GM13976 (cell line): ENCODE measurements around the gene TRPC4.

Experiments used
- DNase-seq: peaks from one replicate; pipeline ENCODE4 v3.0.0; 2012; ENCODE audit warnings: low spot score
- CTCF ChIP-seq: IDR thresholded peaks from 2 replicates; pipeline ENCODE4 v1.5.1; 2012; ENCODE audit warnings: borderline replicate concordance, mild to moderate bottlenecking; ENCODE audit not compliant: insufficient read depth; ENCODE audit errors: extremely low read depth, missing control alignments, control extremely low read depth
- in situ Hi-C: fragments of 300-500 bp; cut with MboI; formaldehyde crosslinking; loops from one replicate; pipeline ENCODE4 v1.12.0; 2022; ENCODE audit warnings: low sequenced_read_pairs, mixed read lengths, inconsistent platforms; ENCODE audit not compliant: unreplicated experiment

The TRPC4 gene

GRCh38 chr13:37682496-37682895 lies 187.1 kb downstream of the TRPC4 start:
- no peak for TF ChIP-seq CTCF
- in situ Hi-C loops = no loop called here
- no peak for DNase-seq

GRCh38 chr13:37681281-37682032 lies 188.1 kb downstream of the TRPC4 start:
- TF ChIP-seq CTCF = no peak
- no peak for DNase-seq
- in situ Hi-C loops = no loop called here

- DNase-seq = no peak
- in situ Hi-C loops = no loop called here
- TF ChIP-seq CTCF = no peak
These were observed 189.4 kb downstream of the TRPC4 start for GRCh38 chr13:37680137-37680536.

- no peak for TF ChIP-seq CTCF
- in situ Hi-C loops = no loop called here
These were observed 190.5 kb downstream of the TRPC4 start for GRCh38 chr13:37679043-37679442.

GRCh38 chr13:37669845-37670244 lies 199.7 kb downstream of the TRPC4 start:
- no peak for TF ChIP-seq CTCF
- DNase-seq = no peak
- in situ Hi-C loops = no loop called here

More at GRCh38 chr13:37679043-37679442, 190.5 kb downstream of the TRPC4 start:
- no peak for DNase-seq

- in situ Hi-C loops = no loop called here
- TF ChIP-seq CTCF = no peak
- DNase-seq = no peak
These were observed 201.9 kb downstream of the TRPC4 start for GRCh38 chr13:37667702-37668101.
